ENCODE measurements around the gene SH3PXD2A. TPM values are rescaled to one million over a fixed set of nuclear protein-coding genes. Genes with fewer than 3 reads are reported as not detected.

The SH3PXD2A gene
- total RNA-seq, 2 experiments from 2014 or later = 14.8 to 16.0 TPM

DNA sequence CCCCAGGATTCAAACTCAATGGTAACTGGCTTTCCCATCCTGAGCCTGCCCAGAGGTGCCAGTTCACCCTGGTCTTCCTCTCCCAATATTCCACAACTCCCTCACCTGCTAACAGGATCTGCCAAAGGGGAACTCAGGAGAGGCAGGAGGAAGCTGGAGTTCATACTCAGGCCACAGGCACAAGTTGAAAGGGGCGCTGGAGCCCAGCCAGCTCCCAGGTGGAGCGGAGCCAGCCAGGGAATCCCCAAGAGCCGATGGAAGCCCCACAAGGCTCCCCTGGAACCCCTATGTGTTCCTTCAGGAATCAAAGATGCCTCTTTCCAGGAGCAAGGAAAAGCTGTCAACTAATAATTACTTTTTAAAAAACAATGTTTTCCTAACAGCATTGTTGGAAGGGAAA lies 63.5 kb downstream of the SH3PXD2A start:
- POLR2A ChIA-PET = no interaction called here
- Mint-ChIP-seq H3K4me1 (peaks cover 2% of the 10 kb centered on the region), H3K4me3 (no peak overlapping the region), H3K9me3 (no peaks in the 10 kb centered on the region), H3K27me3 (peaks cover 7% of the 10 kb centered on the region), H3K27ac (no peak overlapping the region), H3K36me3 (no peaks in the 10 kb centered on the region)
- no peak for DNase-seq
- ATAC-seq (ENCODE audit: low read depth) = no peak

DNA sequence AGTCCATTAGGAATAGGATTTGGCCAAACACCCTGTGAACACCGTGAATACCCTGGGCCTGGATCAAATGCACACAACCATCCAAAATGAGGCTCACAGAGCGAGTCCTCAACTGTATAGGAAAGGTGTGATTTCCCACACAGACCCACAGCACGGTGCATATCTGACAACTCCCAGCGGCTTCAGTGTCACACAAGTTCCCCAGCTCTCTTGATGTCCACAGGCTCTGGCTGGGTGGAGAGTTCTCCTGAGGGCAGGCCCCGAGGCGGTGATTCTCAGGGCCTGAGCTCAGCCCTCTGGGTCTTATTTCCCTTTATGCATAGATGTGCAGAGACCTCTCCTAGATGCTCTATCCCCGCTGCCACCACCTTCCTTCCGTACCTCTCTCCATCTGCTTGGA lies 64.1 kb downstream of the SH3PXD2A start:
- Mint-ChIP-seq H3K4me1 (peaks cover 2% of the 10 kb centered on the region), H3K36me3 (no peaks in the 10 kb centered on the region), H3K27me3 (peaks cover 4% of the 10 kb centered on the region), H3K4me3 (no peak overlapping the region), H3K9me3 (no peaks in the 10 kb centered on the region), H3K27ac (no peak overlapping the region)
- DNase-seq (no peak), ATAC-seq (ENCODE audit: low read depth) (no peak)
- POLR2A ChIA-PET = no interaction called here

DNA sequence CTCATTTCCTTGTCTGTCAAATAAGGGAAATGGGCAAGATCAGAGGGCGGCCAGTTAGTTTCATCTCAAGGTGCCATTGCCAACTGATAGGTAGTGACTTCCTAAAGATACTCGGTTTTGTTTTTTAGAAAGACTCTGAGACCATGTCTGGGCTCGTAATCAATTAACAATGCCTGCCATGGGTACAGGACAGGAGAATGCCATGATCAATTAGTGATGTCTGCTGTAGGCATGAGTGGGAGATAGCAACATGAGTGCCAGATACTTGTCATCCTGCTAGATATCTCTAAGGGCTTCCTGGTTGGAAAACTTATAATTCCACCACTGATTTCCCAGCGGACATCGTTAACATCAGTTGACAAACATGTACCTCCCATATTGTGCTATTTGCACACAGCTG lies 64.8 kb downstream of the SH3PXD2A start:
- H3K36me3 Mint-ChIP-seq = no peaks in the 10 kb centered on the region
- H3K4me1 Mint-ChIP-seq = peaks cover 2% of the 10 kb centered on the region
- POLR2A ChIA-PET = interaction anchor here (0.6 kb wide), 1 partner anchor 104 kb away, joined by 4 read pairs; no protein-coding TSS in a partner anchor
- no peak overlapping the region for H3K27ac Mint-ChIP-seq
- no peak for DNase-seq
- H3K4me3 Mint-ChIP-seq = no peak overlapping the region
- H3K9me3 Mint-ChIP-seq = no peaks in the 10 kb centered on the region
- no peak for ATAC-seq (ENCODE audit: low read depth)
- peaks cover 4% of the 10 kb centered on the region for H3K27me3 Mint-ChIP-seq

DNA sequence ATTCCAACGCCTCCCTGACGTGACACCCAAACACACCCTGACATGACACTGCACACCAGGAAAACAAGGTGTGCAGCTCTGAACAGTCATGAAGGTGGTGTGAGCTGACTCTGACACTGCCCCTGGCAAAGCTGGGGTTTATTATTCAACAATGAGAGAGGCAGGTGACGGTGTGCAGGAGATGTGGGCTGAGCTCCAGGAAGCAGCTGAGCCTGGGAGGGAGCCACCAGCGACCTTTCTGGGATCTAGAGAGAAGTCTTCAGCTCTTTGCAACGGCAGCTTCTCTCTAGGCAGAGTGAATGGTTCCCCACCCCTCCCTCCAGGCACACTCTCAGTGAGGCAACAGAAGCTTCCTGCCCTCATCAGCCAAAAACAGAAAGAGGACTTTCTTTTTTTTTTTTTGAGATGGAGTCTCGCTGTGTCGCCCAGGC lies 65.6 kb downstream of the SH3PXD2A start:
- Mint-ChIP-seq H3K9me3 (no peaks in the 10 kb centered on the region), H3K4me1 (peaks cover 2% of the 10 kb centered on the region), H3K27me3 (peaks cover 4% of the 10 kb centered on the region), H3K27ac (no peak overlapping the region), H3K4me3 (no peak overlapping the region), H3K36me3 (no peaks in the 10 kb centered on the region)
- DNase-seq = no peak
- ATAC-seq (ENCODE audit: low read depth) = peak; percentile 50
- POLR2A ChIA-PET = no interaction called here

DNA sequence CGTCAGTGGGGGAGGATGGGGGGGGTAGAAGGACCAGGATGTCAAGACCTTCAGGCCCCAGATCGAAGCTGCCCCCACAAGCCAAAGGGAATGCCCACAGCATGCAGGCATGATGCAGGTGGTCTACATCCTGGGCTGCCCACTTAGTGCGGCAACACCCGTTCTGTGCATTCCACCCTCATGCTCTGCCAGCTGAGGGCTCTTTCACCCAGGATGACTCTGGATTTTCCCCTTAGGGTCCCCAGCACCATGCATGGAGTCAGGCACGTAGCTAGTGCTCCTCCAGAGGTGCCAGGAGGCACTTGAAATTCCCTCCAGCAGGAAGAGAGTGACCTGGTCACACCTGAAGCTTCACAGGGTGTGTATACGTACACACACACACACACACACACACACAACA lies 66.2 kb downstream of the SH3PXD2A start:
- no peaks in the 10 kb centered on the region for H3K36me3 Mint-ChIP-seq
- H3K4me3 Mint-ChIP-seq = no peak overlapping the region
- H3K27me3 Mint-ChIP-seq = peaks cover 4% of the 10 kb centered on the region
- H3K27ac Mint-ChIP-seq = no peak overlapping the region
- no peak for ATAC-seq (ENCODE audit: low read depth)
- H3K9me3 Mint-ChIP-seq = no peaks in the 10 kb centered on the region
- DNase-seq = no peak
- POLR2A ChIA-PET = no interaction called here
- peaks cover 2% of the 10 kb centered on the region for H3K4me1 Mint-ChIP-seq

DNA sequence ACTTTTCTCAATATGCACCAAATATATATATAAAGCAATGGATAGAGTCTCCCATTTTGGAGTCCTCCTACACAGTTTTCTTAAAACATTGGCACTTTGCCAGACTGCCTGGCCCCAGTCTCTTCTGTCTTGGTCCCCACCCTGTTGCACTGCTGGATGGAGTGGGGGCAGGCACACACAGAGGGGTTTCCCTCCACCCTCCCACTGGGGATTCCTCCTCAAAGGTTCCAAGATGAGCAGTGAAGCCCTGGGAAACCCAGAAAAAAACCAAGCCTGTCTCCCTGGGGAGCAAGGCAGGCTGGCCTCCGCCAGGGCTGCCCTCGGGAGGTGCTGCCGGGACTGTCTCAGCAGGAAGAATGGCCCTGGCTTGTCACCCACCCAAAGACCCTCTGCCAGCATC lies 68.0 kb downstream of the SH3PXD2A start:
- POLR2A ChIA-PET = interaction anchor here (0.6 kb wide), 1 partner anchor 25 kb away, joined by 5 read pairs; no protein-coding TSS in a partner anchor
- Mint-ChIP-seq H3K27me3 (peaks cover 8% of the 10 kb centered on the region), H3K36me3 (no peaks in the 10 kb centered on the region), H3K9me3 (no peaks in the 10 kb centered on the region), H3K4me1 (peaks cover 4% of the 10 kb centered on the region), H3K27ac (no peak overlapping the region), H3K4me3 (no peak overlapping the region)
- DNase-seq = no peak
- no peak for ATAC-seq (ENCODE audit: low read depth)

DNA sequence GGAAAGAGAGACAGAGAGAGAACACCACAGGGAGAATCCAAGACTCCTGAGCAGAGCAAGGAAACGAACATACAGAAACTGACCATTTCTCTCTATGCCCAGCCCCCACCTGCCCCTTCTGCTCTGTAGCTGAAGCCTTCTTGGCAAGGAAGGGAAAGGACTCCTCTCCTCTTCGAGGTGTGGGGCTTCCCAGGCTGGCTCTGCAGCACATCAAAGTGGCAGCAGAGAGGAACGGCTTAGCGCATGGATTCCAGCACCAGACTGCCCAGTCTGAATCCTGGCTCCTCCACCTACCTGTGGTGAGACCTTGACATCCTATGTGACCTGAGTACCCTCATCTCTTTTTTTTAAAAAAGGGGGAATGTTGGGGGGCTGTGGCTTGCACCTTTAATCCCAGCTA lies 69.4 kb downstream of the SH3PXD2A start:
- ATAC-seq (ENCODE audit: low read depth) (no peak), DNase-seq (no peak)
- Mint-ChIP-seq H3K27ac (no peak overlapping the region), H3K4me1 (peaks cover 9% of the 10 kb centered on the region), H3K27me3 (peaks cover 8% of the 10 kb centered on the region), H3K9me3 (no peaks in the 10 kb centered on the region), H3K36me3 (no peaks in the 10 kb centered on the region), H3K4me3 (no peak overlapping the region)
- POLR2A ChIA-PET = no interaction called here

DNA sequence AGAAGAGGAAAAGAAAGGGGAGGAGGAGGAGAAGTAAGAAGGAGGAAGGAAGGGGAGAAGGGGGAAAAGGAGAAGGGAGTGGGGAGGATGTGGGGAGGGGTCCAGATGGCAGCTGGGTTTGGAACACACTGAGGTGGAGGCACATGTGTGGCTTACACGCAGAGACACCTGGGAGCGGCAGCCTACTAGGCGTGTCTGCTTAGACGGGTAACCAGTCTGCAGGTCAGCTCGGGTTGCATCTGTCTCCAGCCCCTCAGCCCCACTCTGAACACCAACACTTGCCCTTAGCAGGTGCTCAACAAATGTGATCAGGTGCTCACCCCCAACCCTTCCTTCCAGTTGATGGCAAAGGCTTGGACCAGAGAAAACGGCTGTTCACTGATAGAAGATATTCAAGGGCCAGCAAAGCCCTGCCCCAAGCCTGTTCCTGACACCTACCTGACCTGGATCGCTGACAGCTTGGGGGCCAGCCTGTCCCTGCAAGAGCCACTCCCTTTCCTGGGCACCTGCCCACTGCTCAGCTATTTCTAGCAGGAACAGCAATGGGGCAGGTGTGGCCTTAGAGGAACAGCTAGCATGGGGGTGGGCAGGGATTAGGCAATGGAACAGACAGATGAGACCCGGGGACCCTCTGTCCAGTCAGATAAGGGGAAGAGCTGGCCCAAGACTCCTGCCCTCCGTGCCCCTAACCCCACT lies 70.5 kb downstream of the SH3PXD2A start:
- Mint-ChIP-seq H3K9me3 (no peaks in the 10 kb centered on the region), H3K36me3 (no peaks in the 10 kb centered on the region), H3K27ac (no peak overlapping the region), H3K4me3 (no peak overlapping the region), H3K4me1 (peaks cover 9% of the 10 kb centered on the region), H3K27me3 (peaks cover 11% of the 10 kb centered on the region)
- POLR2A ChIA-PET = no interaction called here
- ATAC-seq (ENCODE audit: low read depth) (no peak), DNase-seq (no peak)

DNA sequence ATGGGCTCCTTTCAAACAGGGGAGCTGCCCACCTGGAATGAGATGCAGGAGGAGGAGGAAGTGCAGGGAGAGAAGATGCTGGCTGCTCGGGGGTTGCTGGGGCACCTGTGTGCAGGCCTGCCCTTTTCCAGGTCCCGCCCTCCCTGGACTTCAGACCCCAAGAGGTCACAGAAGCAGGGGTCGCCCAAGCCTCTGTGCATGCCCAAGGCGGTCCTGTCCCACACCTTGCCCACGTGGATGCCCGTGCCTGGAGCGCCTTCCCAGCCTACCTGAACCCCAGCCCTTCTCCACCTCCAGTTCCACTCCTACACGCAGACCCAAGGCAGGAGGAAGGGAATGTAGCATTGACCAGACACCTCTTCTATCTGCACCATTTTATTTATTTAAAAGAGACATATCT lies 71.3 kb downstream of the SH3PXD2A start:
- Mint-ChIP-seq H3K4me1 (peaks cover 7% of the 10 kb centered on the region), H3K36me3 (no peaks in the 10 kb centered on the region), H3K27me3 (peaks cover 13% of the 10 kb centered on the region), H3K4me3 (no peak overlapping the region), H3K9me3 (no peaks in the 10 kb centered on the region), H3K27ac (no peak overlapping the region)
- POLR2A ChIA-PET = no interaction called here
- ATAC-seq (ENCODE audit: low read depth) (no peak), DNase-seq (no peak)

DNA sequence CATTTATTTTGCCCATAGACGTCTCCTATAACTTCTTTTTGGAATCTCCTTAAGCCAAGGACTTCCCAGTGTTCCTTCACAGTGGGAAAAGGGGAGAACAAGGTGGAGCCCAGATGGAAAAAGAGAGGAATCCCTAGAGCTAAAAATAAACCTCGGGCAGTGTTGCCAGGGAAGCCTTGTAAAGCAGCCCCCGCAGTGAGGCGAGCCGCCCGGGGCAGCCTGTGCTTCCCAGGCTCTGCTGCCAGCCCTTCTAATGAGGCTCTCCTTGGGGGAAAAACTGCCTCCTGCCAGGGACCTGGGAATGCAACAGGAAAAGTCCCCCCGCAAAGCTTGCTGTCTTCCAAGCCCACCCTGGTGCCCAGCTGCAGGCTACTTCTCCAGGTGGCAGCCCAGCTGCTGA lies 71.7 kb downstream of the SH3PXD2A start:
- Mint-ChIP-seq H3K4me1 (peaks cover 7% of the 10 kb centered on the region), H3K9me3 (no peaks in the 10 kb centered on the region), H3K4me3 (no peak overlapping the region), H3K27ac (no peak overlapping the region), H3K36me3 (no peaks in the 10 kb centered on the region), H3K27me3 (peaks cover 13% of the 10 kb centered on the region)
- DNase-seq = no peak
- POLR2A ChIA-PET = no interaction called here
- no peak for ATAC-seq (ENCODE audit: low read depth)

DNA sequence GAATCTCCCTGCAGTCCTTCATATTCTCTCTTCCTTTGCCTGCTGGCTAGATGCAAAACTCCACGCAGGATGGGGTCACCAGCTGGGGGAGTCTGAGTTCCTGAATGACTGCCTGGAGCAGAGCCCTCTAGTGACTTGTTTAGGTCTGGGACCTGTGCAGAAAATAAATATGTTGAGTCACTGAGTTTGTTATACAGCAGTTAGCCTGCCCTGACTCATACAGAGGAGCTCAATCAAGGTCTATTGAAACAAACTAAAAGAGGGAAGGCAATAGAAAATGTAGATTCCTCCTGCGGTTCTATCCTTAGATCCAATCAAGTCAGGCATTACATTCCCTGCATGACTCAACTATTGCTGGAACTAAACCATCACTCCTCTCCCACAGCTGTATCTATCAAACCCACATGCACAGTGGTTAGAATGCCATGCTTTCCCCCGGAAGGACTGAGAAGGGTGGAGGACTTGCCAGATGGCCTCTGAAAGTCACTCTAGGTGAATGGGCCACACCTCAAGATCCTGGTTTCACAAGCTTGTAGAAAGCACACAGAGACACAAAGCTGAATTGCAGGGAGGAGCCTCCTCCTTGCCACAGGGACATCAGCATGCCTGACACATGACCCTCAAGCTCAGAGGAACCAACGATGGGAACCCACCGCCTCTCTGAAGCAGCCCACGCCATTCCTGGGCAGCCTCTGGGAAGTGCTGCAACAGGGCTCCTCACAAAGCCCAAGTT lies 73.9 kb downstream of the SH3PXD2A start:
- Mint-ChIP-seq H3K4me3 (no peak overlapping the region), H3K9me3 (no peaks in the 10 kb centered on the region), H3K36me3 (no peaks in the 10 kb centered on the region), H3K4me1 (peaks cover 7% of the 10 kb centered on the region), H3K27ac (no peak overlapping the region), H3K27me3 (peaks cover 13% of the 10 kb centered on the region)
- peak; percentile 74 for ATAC-seq (ENCODE audit: low read depth)
- no peak for DNase-seq
- POLR2A ChIA-PET = interaction anchor here (1.4 kb wide), 1 partner anchor 23 kb away, joined by 4 read pairs; no protein-coding TSS in a partner anchor

DNA sequence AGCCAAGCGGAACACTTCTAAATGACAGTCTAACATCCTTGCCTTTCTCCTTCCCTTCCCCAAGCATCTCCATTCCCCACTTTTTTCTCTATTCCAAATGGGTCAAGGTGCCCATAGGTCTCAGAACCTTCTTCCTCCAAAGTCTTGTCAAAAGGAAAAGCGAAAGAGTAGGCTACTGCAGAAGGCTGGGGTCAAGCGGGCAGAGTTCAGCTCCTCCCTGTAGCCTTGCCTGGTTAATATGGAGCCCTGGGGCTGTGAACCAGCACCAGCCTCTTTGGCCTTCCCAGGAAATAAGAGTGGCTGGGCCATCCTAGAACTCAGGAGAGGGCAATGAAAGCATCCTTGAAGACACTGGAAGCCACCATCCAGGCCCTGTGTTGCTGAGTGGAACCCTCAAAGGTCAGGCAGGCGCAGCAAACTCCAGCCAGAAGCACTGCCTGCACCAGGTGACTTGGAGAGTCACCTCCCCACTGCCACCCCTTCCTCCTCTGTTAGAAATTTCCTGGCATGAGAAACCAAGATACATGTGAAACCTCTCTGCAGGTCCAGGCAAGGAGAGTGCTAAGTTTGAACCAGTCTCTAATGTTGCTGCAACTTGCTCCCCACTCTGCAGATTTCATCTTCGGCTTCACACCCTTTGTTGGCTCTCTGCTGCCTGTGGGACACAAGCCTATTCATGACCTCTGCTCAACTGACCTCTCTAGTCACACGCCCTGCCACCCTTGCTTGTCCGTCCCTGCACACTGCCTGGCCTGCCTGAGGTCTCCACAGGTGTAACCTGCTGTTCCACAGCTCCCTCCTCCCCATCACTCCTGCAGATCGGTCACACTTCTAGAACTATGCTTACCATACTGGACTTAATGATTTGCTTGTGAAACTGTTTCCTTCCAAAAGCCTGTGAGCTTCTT lies 74.9 kb downstream of the SH3PXD2A start:
- no peaks in the 10 kb centered on the region for H3K36me3 Mint-ChIP-seq
- DNase-seq = no peak
- peaks cover 7% of the 10 kb centered on the region for H3K4me1 Mint-ChIP-seq
- POLR2A ChIA-PET = interaction anchor here (1.4 kb wide), 1 partner anchor 22 kb away, joined by 4 read pairs; no protein-coding TSS in a partner anchor
- no peak for ATAC-seq (ENCODE audit: low read depth)
- peaks cover 13% of the 10 kb centered on the region for H3K27me3 Mint-ChIP-seq
- no peak overlapping the region for H3K27ac Mint-ChIP-seq
- no peak overlapping the region for H3K4me3 Mint-ChIP-seq
- no peaks in the 10 kb centered on the region for H3K9me3 Mint-ChIP-seq

DNA sequence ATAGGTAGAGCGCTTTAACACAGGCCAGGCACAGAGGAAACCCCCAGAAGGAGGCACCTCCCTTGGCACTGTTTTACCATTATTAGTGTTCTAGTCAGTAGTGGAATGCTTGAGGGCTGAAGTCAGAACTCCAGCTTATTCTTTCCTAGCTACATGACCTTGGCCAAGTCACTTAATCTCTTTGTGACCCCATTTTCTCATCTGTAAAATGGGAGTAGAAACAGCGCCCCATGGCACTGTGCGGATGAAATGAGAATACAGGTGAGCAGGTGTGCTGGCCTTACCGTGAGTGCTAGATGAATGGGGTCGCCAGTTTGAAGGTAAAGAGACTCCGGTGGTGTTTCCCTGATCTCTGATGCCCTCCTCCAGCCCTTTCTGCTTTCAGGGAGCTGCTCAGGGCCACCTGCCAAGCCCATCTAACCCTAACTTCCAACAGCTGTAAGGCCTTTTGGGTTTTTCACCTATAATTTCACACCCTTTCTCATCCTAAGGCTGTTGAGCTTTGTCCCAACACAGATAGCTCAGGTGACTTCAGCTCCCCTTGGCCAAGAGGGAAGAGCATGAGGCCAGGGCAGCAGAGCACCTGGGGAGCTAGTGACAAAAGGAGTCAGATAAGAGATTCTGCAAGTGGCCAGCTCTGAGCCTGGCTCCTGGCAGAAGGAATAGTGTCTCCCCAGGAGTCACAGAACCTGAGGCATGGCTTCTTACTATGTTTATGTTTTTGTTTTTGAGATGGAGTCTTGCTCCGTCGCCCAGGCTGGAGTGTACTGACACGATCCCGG lies 76.8 kb downstream of the SH3PXD2A start:
- no peak overlapping the region for H3K4me3 Mint-ChIP-seq
- peaks cover 7% of the 10 kb centered on the region for H3K4me1 Mint-ChIP-seq
- DNase-seq = no peak
- H3K9me3 Mint-ChIP-seq = no peaks in the 10 kb centered on the region
- H3K27ac Mint-ChIP-seq = no peak overlapping the region
- peaks cover 13% of the 10 kb centered on the region for H3K27me3 Mint-ChIP-seq
- POLR2A ChIA-PET = no interaction called here
- ATAC-seq (ENCODE audit: low read depth) = no peak
- no peaks in the 10 kb centered on the region for H3K36me3 Mint-ChIP-seq

Measured in activated naive CD8-positive, alpha-beta T cell treated with anti-CD3 and anti-CD28 coated beads, Interleukin-2, amount 10 ng/mL, durations not matched to agents 7 days and 5 days (primary cell).